SKM-1 treated with dmso at 0.1 percent for 144 hours (cell line): ENCODE measurements around the gene NKAIN2.
"Not testable (repeated sequence)": the region's sequence is repeated elsewhere in the genome, so short reads cannot be mapped to it uniquely, and the experiment has no call there.

ENCODE experiments used
- DNase-seq: peaks from one replicate; lab custom pipeline; 2025; ENCODE audit not compliant: unreplicated experiment; lab: John Stamatoyannopoulos, UW

Gene NKAIN2

GRCh38 chr6:123888771-123889513 is 85.3 kb downstream of the NKAIN2 start:
- no peak for DNase-seq

GRCh38 chr6:123895346-123895745 is 91.7 kb downstream of the NKAIN2 start:
- no peak for DNase-seq

GRCh38 chr6:123895806-123896205 is 92.1 kb downstream of the NKAIN2 start:
- no peak for DNase-seq

GRCh38 chr6:123896869-123897268 is 93.2 kb downstream of the NKAIN2 start:
- no peak for DNase-seq

GRCh38 chr6:123897965-123898364 is 94.3 kb downstream of the NKAIN2 start:
- no peak for DNase-seq

GRCh38 chr6:123898665-123899064 is 95.0 kb downstream of the NKAIN2 start:
- no peak for DNase-seq

- DNase-seq, result no peak
Measured at GRCh38 chr6:123899745-123900144, 96.1 kb downstream of the NKAIN2 start.

- DNase-seq, result no peak
Measured at GRCh38 chr6:123901436-123901835, 97.8 kb downstream of the NKAIN2 start.

GRCh38 chr6:123902738-123903313 is 99.2 kb downstream of the NKAIN2 start:
- no peak for DNase-seq

- DNase-seq, result no peak
Measured at GRCh38 chr6:123904228-123904627, 100.6 kb downstream of the NKAIN2 start.

GRCh38 chr6:123908797-123909196 is 105.1 kb downstream of the NKAIN2 start:
- DNase-seq, result no peak

- no peak for DNase-seq
Measured at GRCh38 chr6:123909989-123910388, 106.3 kb downstream of the NKAIN2 start.

- no peak for DNase-seq
Measured at GRCh38 chr6:123913863-123914262, 110.2 kb downstream of the NKAIN2 start.

- not testable (repeated sequence) for DNase-seq
Measured at GRCh38 chr6:123923379-123923778, 119.7 kb downstream of the NKAIN2 start.

- no peak for DNase-seq
Measured at GRCh38 chr6:123925350-123925749, 121.7 kb downstream of the NKAIN2 start.

GRCh38 chr6:123925842-123926399 is 122.3 kb downstream of the NKAIN2 start:
- no peak for DNase-seq

- no peak for DNase-seq
Measured at GRCh38 chr6:123928529-123928928, 124.9 kb downstream of the NKAIN2 start.

GRCh38 chr6:123931928-123932327 is 128.3 kb downstream of the NKAIN2 start:
- no peak for DNase-seq

GRCh38 chr6:123940551-123940950 is 136.9 kb downstream of the NKAIN2 start:
- DNase-seq, result no peak

- DNase-seq, result no peak
Measured at GRCh38 chr6:123941855-123942254, 138.2 kb downstream of the NKAIN2 start.

GRCh38 chr6:123945386-123945785 is 141.7 kb downstream of the NKAIN2 start:
- no peak for DNase-seq

GRCh38 chr6:123953920-123954319 is 150.3 kb downstream of the NKAIN2 start:
- DNase-seq, result no peak
